ENCODE measurements around the gene AP2A2.
"Not testable (repeated sequence)": the region's sequence is repeated elsewhere in the genome, so short reads cannot be mapped to it uniquely, and the experiment has no call there.

The AP2A2 gene

GRCh38 chr11:955154-956063, 29.7 kb downstream of the AP2A2 start:
- no peak for DNase-seq

GRCh38 chr11:957212-957920, 31.7 kb downstream of the AP2A2 start:
- no peak for DNase-seq

- no peak for DNase-seq
These were observed 32.4 kb downstream of the AP2A2 start for GRCh38 chr11:958101-958500.

- DNase-seq = no peak
These were observed 33.4 kb downstream of the AP2A2 start for GRCh38 chr11:959027-959426.

GRCh38 chr11:959608-960007, 33.9 kb downstream of the AP2A2 start:
- no peak for DNase-seq

- not testable (repeated sequence) for DNase-seq
These were observed 35.7 kb downstream of the AP2A2 start for GRCh38 chr11:961310-961920.

GRCh38 chr11:961921-962320, 36.3 kb downstream of the AP2A2 start:
- DNase-seq = no peak

- no peak for DNase-seq
These were observed 37.0 kb downstream of the AP2A2 start for GRCh38 chr11:962688-963087.

- DNase-seq = no peak
These were observed 38.2 kb downstream of the AP2A2 start for GRCh38 chr11:963852-964251.

GRCh38 chr11:965206-965775, 39.6 kb downstream of the AP2A2 start:
- DNase-seq = no peak

- no peak for DNase-seq
These were observed 42.5 kb downstream of the AP2A2 start for GRCh38 chr11:967995-968751.

- no peak for DNase-seq
These were observed 43.2 kb downstream of the AP2A2 start for GRCh38 chr11:968822-969221.

- DNase-seq = no peak
These were observed 44.1 kb downstream of the AP2A2 start for GRCh38 chr11:969651-970205.

GRCh38 chr11:970319-970871, 44.7 kb downstream of the AP2A2 start:
- no peak for DNase-seq

GRCh38 chr11:971092-971690, 45.5 kb downstream of the AP2A2 start:
- DNase-seq = no peak

GRCh38 chr11:971731-972365, 46.2 kb downstream of the AP2A2 start:
- no peak for DNase-seq

GRCh38 chr11:972523-973211, 47.0 kb downstream of the AP2A2 start:
- no peak for DNase-seq

- no peak for DNase-seq
These were observed 47.6 kb downstream of the AP2A2 start for GRCh38 chr11:973237-973636.

GRCh38 chr11:975376-975775, 49.7 kb downstream of the AP2A2 start:
- DNase-seq = not testable (repeated sequence)

GRCh38 chr11:975827-976226, 50.2 kb downstream of the AP2A2 start:
- DNase-seq = no peak

Data from activated CD8-positive, alpha-beta memory T cell treated with anti-CD3 and anti-CD28 coated beads, Interleukin-2, amount 50 U/mL, for 4 hours (primary cell).